ENCODE results near the gene TNS1. TPM values are rescaled to one million over a fixed set of nuclear protein-coding genes. Genes with fewer than 3 reads are reported as not detected.

Gene TNS1
- total RNA-seq, 2 donors from 2014 or later = 3.3 to 4.2 TPM

- no peaks in the 10 kb centered on the region for H3K36me3 ChIP-seq (ENCODE audit: control insufficient read depth, insufficient read depth, low read length)
- no peak overlapping the region for H3K4me3 ChIP-seq (ENCODE audit: low read length)
- Mint-ChIP-seq H3K36me3 (ENCODE audit: low read depth) (no peaks in the 10 kb centered on the region), H3K4me1 (peaks cover 27% of the 10 kb centered on the region), H3K27ac (no peak overlapping the region), H3K27me3 (ENCODE audit: insufficient read depth) (no peaks in the 10 kb centered on the region), H3K4me3 (no peak overlapping the region), H3K9me3 (no peaks in the 10 kb centered on the region)
- H3K27me3 ChIP-seq (ENCODE audit: control insufficient read depth, insufficient read depth, low read length, poor library complexity, severe bottlenecking) = no peaks in the 10 kb centered on the region
- no peak for DNase-seq
- peaks cover 15% of the 10 kb centered on the region for H3K4me1 ChIP-seq (ENCODE audit: control insufficient read depth, insufficient read depth, low read length)
- H3K9ac ChIP-seq (ENCODE audit: extremely low read depth, low read length, poor library complexity, severe bottlenecking) = no peak overlapping the region
- no peaks in the 10 kb centered on the region for H3K9me3 ChIP-seq (ENCODE audit: control insufficient read depth, low read length)
- TF ChIP-seq, protein P1, sequence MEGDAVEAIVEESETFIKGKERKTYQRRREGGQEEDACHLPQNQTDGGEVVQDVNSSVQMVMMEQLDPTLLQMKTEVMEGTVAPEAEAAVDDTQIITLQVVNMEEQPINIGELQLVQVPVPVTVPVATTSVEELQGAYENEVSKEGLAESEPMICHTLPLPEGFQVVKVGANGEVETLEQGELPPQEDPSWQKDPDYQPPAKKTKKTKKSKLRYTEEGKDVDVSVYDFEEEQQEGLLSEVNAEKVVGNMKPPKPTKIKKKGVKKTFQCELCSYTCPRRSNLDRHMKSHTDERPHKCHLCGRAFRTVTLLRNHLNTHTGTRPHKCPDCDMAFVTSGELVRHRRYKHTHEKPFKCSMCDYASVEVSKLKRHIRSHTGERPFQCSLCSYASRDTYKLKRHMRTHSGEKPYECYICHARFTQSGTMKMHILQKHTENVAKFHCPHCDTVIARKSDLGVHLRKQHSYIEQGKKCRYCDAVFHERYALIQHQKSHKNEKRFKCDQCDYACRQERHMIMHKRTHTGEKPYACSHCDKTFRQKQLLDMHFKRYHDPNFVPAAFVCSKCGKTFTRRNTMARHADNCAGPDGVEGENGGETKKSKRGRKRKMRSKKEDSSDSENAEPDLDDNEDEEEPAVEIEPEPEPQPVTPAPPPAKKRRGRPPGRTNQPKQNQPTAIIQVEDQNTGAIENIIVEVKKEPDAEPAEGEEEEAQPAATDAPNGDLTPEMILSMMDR (conservative IDR thresholded peaks at IDR 0.05) = no peak
- H3K27ac ChIP-seq (ENCODE audit: low read depth, low read length) = no peak overlapping the region
- 86 to 90% methylated on average over 12 to 16 of the region's 16 CpGs for WGBS, 2 experiments (ENCODE audit: insufficient coverage in 1 of 2, insufficient read length in 1 of 2)
Measured at GRCh38 chr2:217956586-217957457, 46.0 kb downstream of the TNS1 start.

DNA sequence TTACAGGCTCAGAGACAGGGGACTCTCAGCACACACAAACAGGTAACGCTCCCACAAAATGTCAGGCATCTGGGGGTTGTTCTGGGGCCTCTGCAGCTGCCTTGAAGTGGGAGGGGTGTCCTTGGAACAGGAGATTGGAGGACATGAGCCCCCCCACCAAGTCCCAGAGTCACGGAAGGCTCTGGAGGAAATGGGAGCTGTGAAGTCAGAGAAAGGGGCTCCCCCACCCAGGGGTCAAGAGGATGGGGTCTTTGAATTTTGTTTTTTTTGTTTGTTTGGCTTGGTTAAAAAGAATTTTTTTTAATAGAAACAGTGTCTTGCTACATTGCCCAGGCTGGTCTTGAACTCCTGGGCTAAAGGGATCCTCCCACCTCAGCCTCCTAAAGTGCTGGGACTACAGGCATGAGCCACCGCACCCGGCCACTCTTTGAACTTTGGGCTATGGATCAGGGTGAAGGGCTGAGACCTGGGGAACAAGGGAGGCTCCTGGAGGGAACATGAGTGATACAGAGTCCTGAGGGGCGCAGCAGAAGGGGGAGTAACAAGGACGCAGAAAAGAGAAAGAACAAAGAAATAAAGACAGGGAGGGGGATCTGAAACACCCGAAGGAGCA lies 46.8 kb downstream of the TNS1 start:
- H3K36me3 Mint-ChIP-seq (ENCODE audit: low read depth) = no peaks in the 10 kb centered on the region
- H3K27ac Mint-ChIP-seq = no peak overlapping the region
- H3K4me1 Mint-ChIP-seq = peaks cover 19% of the 10 kb centered on the region
- Histone ChIP-seq H3K4me3 (ENCODE audit: low read length) (no peak overlapping the region), H3K9me3 (ENCODE audit: control insufficient read depth, low read length) (no peaks in the 10 kb centered on the region), H3K36me3 (ENCODE audit: control insufficient read depth, insufficient read depth, low read length) (no peaks in the 10 kb centered on the region), H3K27me3 (ENCODE audit: control insufficient read depth, insufficient read depth, low read length, poor library complexity, severe bottlenecking) (no peaks in the 10 kb centered on the region), H3K27ac (ENCODE audit: low read depth, low read length) (no peak overlapping the region), H3K9ac (ENCODE audit: extremely low read depth, low read length, poor library complexity, severe bottlenecking) (no peak overlapping the region), H3K4me1 (ENCODE audit: control insufficient read depth, insufficient read depth, low read length) (peaks cover 12% of the 10 kb centered on the region)
- WGBS, 2 experiments (ENCODE audit: insufficient coverage in 1 of 2, insufficient read length in 1 of 2) = 80 to 88% methylated on average over 2 to 7 of the region's 7 CpGs
- TF ChIP-seq, protein P1 (conservative IDR thresholded peaks at IDR 0.05) = no peak
- H3K4me3 Mint-ChIP-seq = no peak overlapping the region
- no peak for DNase-seq
- no peaks in the 10 kb centered on the region for H3K27me3 Mint-ChIP-seq (ENCODE audit: insufficient read depth)
- no peaks in the 10 kb centered on the region for H3K9me3 Mint-ChIP-seq

GRCh38 chr2:217954971-217955740 lies 47.6 kb downstream of the TNS1 start:
- H3K9me3 ChIP-seq (ENCODE audit: control insufficient read depth, low read length) = no peaks in the 10 kb centered on the region
- no peak overlapping the region for H3K27ac Mint-ChIP-seq

More at GRCh38 chr2:217954971-217955740, 47.6 kb downstream of the TNS1 start:
- Mint-ChIP-seq H3K36me3 (ENCODE audit: low read depth) (no peaks in the 10 kb centered on the region), H3K27me3 (ENCODE audit: insufficient read depth) (no peaks in the 10 kb centered on the region), H3K4me3 (no peak overlapping the region), H3K4me1 (peaks cover 11% of the 10 kb centered on the region), H3K9me3 (no peaks in the 10 kb centered on the region)
- no peaks in the 10 kb centered on the region for H3K36me3 ChIP-seq (ENCODE audit: control insufficient read depth, insufficient read depth, low read length)
- H3K9ac ChIP-seq (ENCODE audit: extremely low read depth, low read length, poor library complexity, severe bottlenecking) = no peak overlapping the region
- no peaks in the 10 kb centered on the region for H3K27me3 ChIP-seq (ENCODE audit: control insufficient read depth, insufficient read depth, low read length, poor library complexity, severe bottlenecking)
- no peak overlapping the region for H3K4me3 ChIP-seq (ENCODE audit: low read length)
- 94 to 96% methylated on average over 8 to 15 of the region's 15 CpGs for WGBS, 2 experiments (ENCODE audit: insufficient coverage in 1 of 2, insufficient read length in 1 of 2)
- H3K4me1 ChIP-seq (ENCODE audit: control insufficient read depth, insufficient read depth, low read length) = peaks cover 4% of the 10 kb centered on the region
- TF ChIP-seq, protein P1 (conservative IDR thresholded peaks at IDR 0.05) = no peak
- DNase-seq = no peak
- H3K27ac ChIP-seq (ENCODE audit: low read depth, low read length) = no peak overlapping the region
